ENCODE measurements around the gene RPS6KA4. TPM values are rescaled to one million over a fixed set of nuclear protein-coding genes. Genes with fewer than 3 reads are reported as not detected.

Gene RPS6KA4
- total RNA-seq, 1 donor from 2014 or later = 18.7 TPM

GRCh38 chr11:64372802-64373597 lies 14.0 kb downstream of the RPS6KA4 start:
- H3K4me1 Mint-ChIP-seq (ENCODE audit: low read depth) = no peaks in the 10 kb centered on the region
- no peaks in the 10 kb centered on the region for H3K9me3 Mint-ChIP-seq (ENCODE audit: low read depth)
- no peak overlapping the region for H3K4me3 Mint-ChIP-seq (ENCODE audit: low read depth)
- H3K27ac Mint-ChIP-seq = no peak overlapping the region
- no peaks in the 10 kb centered on the region for H3K27me3 Mint-ChIP-seq
- DNase-seq (ENCODE audit: low spot score, unreplicated experiment) = no peak
- no peak for TF ChIP-seq CTCF (IDR thresholded peaks at IDR 0.05; ENCODE audit: unreplicated experiment)
- peaks cover 12% of the 10 kb centered on the region for H3K36me3 Mint-ChIP-seq (ENCODE audit: insufficient read depth)

- Mint-ChIP-seq H3K27ac (no peak overlapping the region), H3K36me3 (ENCODE audit: insufficient read depth) (peaks cover 10% of the 10 kb centered on the region), H3K27me3 (no peaks in the 10 kb centered on the region), H3K9me3 (ENCODE audit: low read depth) (no peaks in the 10 kb centered on the region), H3K4me1 (ENCODE audit: low read depth) (no peaks in the 10 kb centered on the region), H3K4me3 (ENCODE audit: low read depth) (no peak overlapping the region)
- no peak for DNase-seq (ENCODE audit: low spot score, unreplicated experiment)
- no peak for TF ChIP-seq CTCF (IDR thresholded peaks at IDR 0.05; ENCODE audit: unreplicated experiment)
Measured at GRCh38 chr11:64373598-64373974, 14.6 kb downstream of the RPS6KA4 start.

GRCh38 chr11:64376071-64376470 lies 17.1 kb downstream of the RPS6KA4 start:
- Mint-ChIP-seq H3K9me3 (ENCODE audit: low read depth) (no peaks in the 10 kb centered on the region), H3K4me1 (ENCODE audit: low read depth) (no peaks in the 10 kb centered on the region), H3K27me3 (no peaks in the 10 kb centered on the region), H3K27ac (no peak overlapping the region), H3K4me3 (ENCODE audit: low read depth) (no peak overlapping the region), H3K36me3 (ENCODE audit: insufficient read depth) (no peaks in the 10 kb centered on the region)
- no peak for DNase-seq (ENCODE audit: low spot score, unreplicated experiment)
- TF ChIP-seq CTCF (IDR thresholded peaks at IDR 0.05; ENCODE audit: unreplicated experiment) = no peak

GRCh38 chr11:64378335-64378880 lies 19.4 kb downstream of the RPS6KA4 start:
- no peaks in the 10 kb centered on the region for H3K36me3 Mint-ChIP-seq (ENCODE audit: insufficient read depth)
- no peak for DNase-seq (ENCODE audit: low spot score, unreplicated experiment)
- H3K27ac Mint-ChIP-seq = no peak overlapping the region
- peaks cover 5% of the 10 kb centered on the region for H3K27me3 Mint-ChIP-seq
- H3K4me3 Mint-ChIP-seq (ENCODE audit: low read depth) = no peak overlapping the region
- no peaks in the 10 kb centered on the region for H3K9me3 Mint-ChIP-seq (ENCODE audit: low read depth)
- peaks cover 2% of the 10 kb centered on the region for H3K4me1 Mint-ChIP-seq (ENCODE audit: low read depth)
- no peak for TF ChIP-seq CTCF (IDR thresholded peaks at IDR 0.05; ENCODE audit: unreplicated experiment)

- Mint-ChIP-seq H3K27me3 (peaks cover 5% of the 10 kb centered on the region), H3K36me3 (ENCODE audit: insufficient read depth) (no peaks in the 10 kb centered on the region), H3K27ac (no peak overlapping the region), H3K9me3 (ENCODE audit: low read depth) (no peaks in the 10 kb centered on the region), H3K4me3 (ENCODE audit: low read depth) (no peak overlapping the region), H3K4me1 (ENCODE audit: low read depth) (peaks cover 2% of the 10 kb centered on the region)
- no peak for DNase-seq (ENCODE audit: low spot score, unreplicated experiment)
- TF ChIP-seq CTCF (IDR thresholded peaks at IDR 0.05; ENCODE audit: unreplicated experiment) = no peak
Measured at GRCh38 chr11:64379160-64379559, 20.2 kb downstream of the RPS6KA4 start.
